H9 (cell line): ENCODE results near the gene FLNC. TPM values are rescaled to one million over a fixed set of nuclear protein-coding genes. Genes with fewer than 3 reads are reported as not detected.

Experiments used
- DNase-seq: peaks from one replicate; pipeline ENCODE4 v3.0.0-alpha.2; 2017
- H2AFZ ChIP-seq: one replicate; pipeline ENCODE4 v1.6.1; 2013; ENCODE audit warnings: mild to moderate bottlenecking, low read length, control low read depth, moderate library complexity
- H2AK5ac ChIP-seq: 2 replicates; pipeline ENCODE4 v1.6.1; 2013; ENCODE audit warnings: low read length, control low read depth, mixed read lengths; ENCODE audit not compliant: insufficient read length
- H2BK120ac ChIP-seq: one replicate; pipeline ENCODE4 v1.6.1; 2013; ENCODE audit warnings: low read depth, mild to moderate bottlenecking, low read length, control low read depth, inconsistent platforms; ENCODE audit not compliant: poor library complexity, severe bottlenecking
- H2BK12ac ChIP-seq: 2 replicates; pipeline ENCODE4 v1.6.1; 2013; ENCODE audit warnings: low read length, control low read depth, mixed read lengths, low read depth; ENCODE audit not compliant: insufficient read length
- H2BK15ac ChIP-seq: 2 replicates; pipeline ENCODE4 v1.6.1; 2013; ENCODE audit warnings: low read depth, low read length, control low read depth
- H2BK20ac ChIP-seq: one replicate; pipeline ENCODE4 v1.6.1; 2013; ENCODE audit warnings: low read depth, mild to moderate bottlenecking, low read length, control low read depth, inconsistent platforms; ENCODE audit not compliant: poor library complexity, severe bottlenecking
- H2BK5ac ChIP-seq: 2 replicates; pipeline ENCODE4 v1.6.1; 2013; ENCODE audit warnings: low read length, control low read depth, mixed read lengths; ENCODE audit not compliant: insufficient read length
- H3K14ac ChIP-seq: 2 replicates; pipeline ENCODE4 v1.6.1; 2013; ENCODE audit warnings: low read length, control low read depth; ENCODE audit not compliant: insufficient read depth
- H3K18ac ChIP-seq: 2 replicates; pipeline ENCODE4 v1.6.1; 2013; ENCODE audit warnings: low read depth, mild to moderate bottlenecking, mixed read lengths, low read length, control low read depth; ENCODE audit not compliant: insufficient read length
- H3K23ac ChIP-seq: 2 replicates; pipeline ENCODE4 v1.6.1; 2013; ENCODE audit warnings: low read length, control low read depth, mixed read lengths, low read depth; ENCODE audit not compliant: insufficient read length
- H3K23me2 ChIP-seq: 2 replicates; pipeline ENCODE4 v1.6.1; 2013; ENCODE audit warnings: low read depth, mild to moderate bottlenecking, mixed read lengths, low read length, control low read depth; ENCODE audit not compliant: insufficient read length, poor library complexity, severe bottlenecking
- H3K27ac ChIP-seq: 2 replicates; pipeline ENCODE4 v1.5.1; 2013; ENCODE audit warnings: low read length, control low read depth, mixed read lengths, low read depth; ENCODE audit not compliant: insufficient read length
- H3K27me3 ChIP-seq: 2 replicates; pipeline ENCODE4 v1.6.1; 2013; ENCODE audit warnings: low read length, control low read depth, inconsistent platforms; ENCODE audit not compliant: insufficient read depth
- H3K4ac ChIP-seq: 2 replicates; pipeline ENCODE4 v1.6.1; 2013; ENCODE audit warnings: low read depth, mild to moderate bottlenecking, control low read depth, inconsistent platforms, low read length, moderate library complexity
- H3K4me1 ChIP-seq: 2 replicates; pipeline ENCODE4 v1.6.1; 2013; ENCODE audit warnings: low read length, control low read depth, inconsistent platforms; ENCODE audit not compliant: insufficient read depth
- H3K4me2 ChIP-seq: 2 replicates; pipeline ENCODE4 v1.6.1; 2013; ENCODE audit warnings: low read length, control low read depth, mixed read lengths; ENCODE audit not compliant: insufficient read length, insufficient read depth
- H3K56ac ChIP-seq: 2 replicates; pipeline ENCODE4 v1.6.1; 2013; ENCODE audit warnings: low read depth, mild to moderate bottlenecking, mixed read lengths, low read length, control low read depth; ENCODE audit not compliant: insufficient read length
- H3K79me1 ChIP-seq: 2 replicates; pipeline ENCODE4 v1.6.1; 2013; ENCODE audit warnings: low read depth, mild to moderate bottlenecking, moderate library complexity, low read length, control low read depth, inconsistent platforms; ENCODE audit not compliant: insufficient read depth, poor library complexity, severe bottlenecking
- H3K79me2 ChIP-seq: 2 replicates; pipeline ENCODE4 v1.6.1; 2013; ENCODE audit warnings: low read length, control low read depth, inconsistent platforms; ENCODE audit not compliant: insufficient read depth
- H3K9ac ChIP-seq: 2 replicates; pipeline ENCODE4 v1.6.1; 2013; ENCODE audit warnings: low read length, control low read depth, mixed read lengths; ENCODE audit not compliant: insufficient read length; ENCODE audit errors: extremely low read depth
- H3K9me3 ChIP-seq: one replicate; pipeline ENCODE4 v1.6.1; 2013; ENCODE audit warnings: low read depth, low read length, inconsistent platforms; ENCODE audit not compliant: control insufficient read depth
- H3T11ph ChIP-seq: one replicate; pipeline ENCODE4 v1.6.1; 2013; ENCODE audit warnings: mild to moderate bottlenecking, low read length, control low read depth, inconsistent platforms
- H4K20me1 ChIP-seq: one replicate; pipeline ENCODE4 v1.6.1; 2013; ENCODE audit not compliant: control insufficient read depth, insufficient read length, insufficient read depth
- H4K5ac ChIP-seq: 2 replicates; pipeline ENCODE4 v1.6.1; 2013; ENCODE audit warnings: low read depth, mild to moderate bottlenecking, mixed read lengths, low read length, control low read depth; ENCODE audit not compliant: insufficient read length
- H4K8ac ChIP-seq: replicated peaks from 2 replicates; pipeline ENCODE4 v1.6.1; 2013; ENCODE audit warnings: low read length, control low read depth, mixed read lengths, low read depth; ENCODE audit not compliant: insufficient read length
- H4K91ac ChIP-seq: 2 replicates; pipeline ENCODE4 v1.6.1; 2013; ENCODE audit warnings: low read depth, mild to moderate bottlenecking, moderate library complexity, mixed read lengths, low read length, control low read depth; ENCODE audit not compliant: insufficient read length
- H3K27ac Mint-ChIP-seq, 3 experiments: 2 replicates in 2 of 3; 3 replicates in 1 of 3; pipeline ENCODE4 v1.8.0; 2020 to 2021; ENCODE audit warnings: mixed read lengths in 3 of 3, mild to moderate bottlenecking in 1 of 3, moderate library complexity in 1 of 3
- H3K27me3 Mint-ChIP-seq: 2 replicates; pipeline ENCODE4 v1.8.0; 2021; ENCODE audit warnings: low read depth, mild to moderate bottlenecking, moderate library complexity, mixed read lengths
- H3K36me3 Mint-ChIP-seq, 3 experiments: 2 replicates in 2 of 3; 3 replicates in 1 of 3; pipeline ENCODE4 v1.8.0; 2020 to 2021; ENCODE audit warnings: low read depth in 3 of 3, mixed read lengths in 3 of 3; ENCODE audit not compliant: insufficient read depth in 1 of 3
- H3K4me1 Mint-ChIP-seq, 2 experiments: 2 replicates each; pipeline ENCODE4 v1.8.0; 2020; ENCODE audit warnings: mixed read lengths in 2 of 2
- H3K4me3 Mint-ChIP-seq, 2 experiments: 2 replicates in 1 of 2; 3 replicates in 1 of 2; pipeline ENCODE4 v1.8.0; 2020 to 2021; ENCODE audit warnings: mild to moderate bottlenecking in 2 of 2, mixed read lengths in 2 of 2, moderate library complexity in 1 of 2
- H3K9me3 Mint-ChIP-seq, 2 experiments: 2 replicates in 1 of 2; 3 replicates in 1 of 2; pipeline ENCODE4 v1.8.0; 2020; ENCODE audit warnings: mild to moderate bottlenecking in 2 of 2, mixed read lengths in 2 of 2, moderate library complexity in 1 of 2
- CTCF ChIP-seq: fragments of 200-600 bp; sonication (generic); conservative IDR thresholded peaks from 3 replicates; pipeline ENCODE4 v1.8.0; 2021; ENCODE audit warnings: antibody characterized with exemption, mild to moderate bottlenecking
- WGBS: extraction: QIAGEN DNeasy Blood & Tissue Kit; methylation state at CpG from one replicate; pipeline ENCODE4 v1.1.7; 2013; ENCODE audit warnings: missing lambda C conversion rate, low lambda C conversion rate, mixed read lengths; ENCODE audit not compliant: insufficient read length; ENCODE audit errors: extremely low coverage; 5-methylcytosine and 5-hydroxymethylcytosine counted together
- total RNA-seq: library from RNA; stranded (reverse); gene quantifications from 2 replicates; pipeline ENCODE4 v1.2.1, GENCODE V29; 2021

The FLNC gene
- total RNA-seq, 1 experiment from 2014 or later = 12.2 TPM

- H2BK5ac ChIP-seq = no peak overlapping the region
- H4K20me1 ChIP-seq = no peaks in the 10 kb centered on the region
- no peaks in the 10 kb centered on the region for H3K9me3 ChIP-seq
- no peak overlapping the region for H3K14ac ChIP-seq
- H3K18ac ChIP-seq = no peak overlapping the region
- H3K4me2 ChIP-seq = no peak overlapping the region
- no peak overlapping the region for H2BK120ac ChIP-seq
- no peak overlapping the region for H4K5ac ChIP-seq
- H3K27ac Mint-ChIP-seq = no peak overlapping the region; a peak in 1 of 7 replicates
- H3K36me3 Mint-ChIP-seq = peaks cover 31 to 55% (median 55%) of the 10 kb centered on the region in 3 experiments
- H3K4me1 Mint-ChIP-seq = peaks cover 16 to 23% of the 10 kb centered on the region in 2 experiments
- H2BK20ac ChIP-seq = no peak overlapping the region
- H4K8ac ChIP-seq = no peak overlapping the region
- H3K27ac ChIP-seq = no peak overlapping the region
- H3K79me2 ChIP-seq = no peaks in the 10 kb centered on the region
- H3K27me3 ChIP-seq = no peaks in the 10 kb centered on the region
- no peaks in the 10 kb centered on the region for H3K23me2 ChIP-seq
- DNase-seq = no peak
- H3K79me1 ChIP-seq = no peaks in the 10 kb centered on the region
- no CpG with 5 or more reads among the region's 3 CpGs for WGBS
- no peak overlapping the region for H3K23ac ChIP-seq
- no peak overlapping the region for H2AK5ac ChIP-seq
- H3T11ph ChIP-seq = no peak overlapping the region
- H3K9ac ChIP-seq = no peak overlapping the region
- no peak overlapping the region for H2AFZ ChIP-seq
- no peak overlapping the region for H3K4ac ChIP-seq
- no peak overlapping the region for H4K91ac ChIP-seq
- H3K4me1 ChIP-seq = no peaks in the 10 kb centered on the region; the same call in 1 of the 2 replicates
- TF ChIP-seq CTCF = no peak
- no peak overlapping the region for H2BK15ac ChIP-seq
- H3K27me3 Mint-ChIP-seq = no peaks in the 10 kb centered on the region
- H2BK12ac ChIP-seq = no peak overlapping the region
- H3K9me3 Mint-ChIP-seq = no peaks in the 10 kb centered on the region; a peak in 1 of 5 replicates
- no peak overlapping the region for H3K4me3 Mint-ChIP-seq
- no peak overlapping the region for H3K56ac ChIP-seq
Observed at GRCh38 chr7:128800567-128800966, 29.6 kb upstream of the FLNC start.
